GM19239 (cell line): Measurements from ENCODE around the gene THRSP.
"Not testable (repeated sequence)": the region's sequence is repeated elsewhere in the genome, so short reads cannot be mapped to it uniquely, and the experiment has no call there.

Experiments used
- DNase-seq: peaks from one replicate; pipeline ENCODE4 v3.0.0; 2011; ENCODE audit warnings: low spot score; ENCODE audit not compliant: insufficient read length
- FAIRE-seq: peaks from 2 replicates; lab custom pipeline; 2011; peaks lifted over from hg19 to GRCh38; lab: Jason Lieb, UNC

Gene THRSP

GRCh38 chr11:78063440-78064181 lies at the start of gene THRSP:
Gene THRSP (plus strand): TSS chr11:78063861. CDS start chr11:78063882, 21 bp downstream.
- no peak for DNase-seq
- FAIRE-seq = no peak

- FAIRE-seq, DNase-seq: not testable (repeated sequence)
Measured at GRCh38 chr11:78014937-78015520, 48.6 kb upstream of the THRSP start.

- FAIRE-seq = no peak
- no peak for DNase-seq
Measured at GRCh38 chr11:78015878-78016277, 47.8 kb upstream of the THRSP start.

GRCh38 chr11:78019808-78020207 lies 43.9 kb upstream of the THRSP start:
- DNase-seq (no peak), FAIRE-seq (no peak)

- FAIRE-seq (no peak), DNase-seq (no peak)
Measured at GRCh38 chr11:78020246-78020645, 43.4 kb upstream of the THRSP start.

- DNase-seq (no peak), FAIRE-seq (no peak)
Measured at GRCh38 chr11:78021611-78022010, 42.0 kb upstream of the THRSP start.

GRCh38 chr11:78022397-78023396 lies 41.0 kb upstream of the THRSP start, which contains the start of gene KCTD14:
Gene KCTD14 (minus strand): TSS chr11:78023276. CDS start chr11:78023249, 27 bp downstream.
- FAIRE-seq (no peak), DNase-seq (no peak)

GRCh38 chr11:78023426-78023825 lies 40.2 kb upstream of the THRSP start:
- no peak for FAIRE-seq
- DNase-seq = no peak

GRCh38 chr11:78025378-78025777 lies 38.3 kb upstream of the THRSP start:
- FAIRE-seq (no peak), DNase-seq (no peak)

GRCh38 chr11:78027759-78028158 lies 35.9 kb upstream of the THRSP start:
- FAIRE-seq = no peak
- no peak for DNase-seq

GRCh38 chr11:78028423-78028822 lies 35.2 kb upstream of the THRSP start:
- DNase-seq, FAIRE-seq: not testable (repeated sequence)

GRCh38 chr11:78030429-78031325 lies 33.0 kb upstream of the THRSP start:
- no peak for DNase-seq
- no peak for FAIRE-seq

- no peak for FAIRE-seq
Measured at GRCh38 chr11:78031629-78032028, 32.0 kb upstream of the THRSP start.

GRCh38 chr11:78032090-78032489 lies 31.6 kb upstream of the THRSP start:
- FAIRE-seq (no peak), DNase-seq (no peak)

More at GRCh38 chr11:78031629-78032028, 32.0 kb upstream of the THRSP start:
- no peak for DNase-seq

- no peak for DNase-seq
Measured at GRCh38 chr11:78033040-78033439, 30.6 kb upstream of the THRSP start.

GRCh38 chr11:78034623-78035022 lies 29.0 kb upstream of the THRSP start:
- FAIRE-seq = no peak

More at GRCh38 chr11:78033040-78033439, 30.6 kb upstream of the THRSP start:
- no peak for FAIRE-seq

GRCh38 chr11:78036313-78036712 lies 27.3 kb upstream of the THRSP start:
- no peak for DNase-seq
- FAIRE-seq = no peak

More at GRCh38 chr11:78034623-78035022, 29.0 kb upstream of the THRSP start:
- DNase-seq = no peak

GRCh38 chr11:78037056-78037455 lies 26.6 kb upstream of the THRSP start:
- DNase-seq = no peak
- no peak for FAIRE-seq

- FAIRE-seq (no peak), DNase-seq (no peak)
Measured at GRCh38 chr11:78037825-78038620, 25.6 kb upstream of the THRSP start.
